Upper lobe of left lung (tissue), 6 donors: ENCODE results near the gene CD14. TPM values are rescaled to one million over a fixed set of nuclear protein-coding genes. Genes with fewer than 3 reads are reported as not detected.

ENCODE experiments used
- ATAC-seq, 2 donors: fragments of 200-7000 bp; cut with Tn5 transposase; one replicate each; pipeline ENCODE4 v1.9.1; 2022; ENCODE audit warnings: mild to moderate bottlenecking in 2 of 2, moderate library complexity in 2 of 2; ENCODE audit not compliant: low FRiP score in 2 of 2
- DNase-seq, 2 donors: peaks; one replicate each; pipeline ENCODE4 v3.0.0-alpha.2; 2019 to 2020
- H3K27ac ChIP-seq, 4 donors: fragments of 200-600 bp; sonication (generic); one replicate each; pipeline ENCODE4 v1.5.1; 2016 to 2019
- H3K27me3 ChIP-seq, 4 donors: fragments of 200-600 bp; sonication (generic); one replicate each; pipeline ENCODE4 v1.5.1; 2017 to 2019
- H3K36me3 ChIP-seq, 4 donors: fragments of 200-600 bp; sonication (generic); one replicate each; pipeline ENCODE4 v1.5.1; 2016 to 2019
- H3K4me1 ChIP-seq, 4 donors: fragments of 200-600 bp; sonication (generic); one replicate each; pipeline ENCODE4 v1.5.1; 2018 to 2019
- H3K4me3 ChIP-seq, 4 donors: fragments of 200-600 bp; sonication (generic); one replicate each; pipeline ENCODE4 v1.5.1; 2017 to 2019; ENCODE audit warnings: mild to moderate bottlenecking in 2 of 4, moderate library complexity in 1 of 4
- H3K9me3 ChIP-seq, 4 donors: fragments of 200-600 bp; sonication (generic); one replicate each; pipeline ENCODE4 v1.5.1; 2018 to 2019
- EP300 ChIP-seq, 4 donors: sonication (generic); formaldehyde crosslinking; IDR thresholded peaks; one replicate each; pipeline ENCODE4 v1.5.1; 2017; ENCODE audit warnings: antibody characterized with exemption in 4 of 4, control low read depth in 2 of 4
- POLR2A ChIP-seq, 4 donors: fragments of 450-650 bp; IDR thresholded peaks; one replicate each; pipeline ENCODE4 v1.5.1; 2016 to 2017; ENCODE audit warnings: antibody characterized with exemption in 4 of 4, mild to moderate bottlenecking in 2 of 4
- POLR2AphosphoS5 ChIP-seq, 2 donors: sonication (generic); formaldehyde crosslinking; IDR thresholded peaks; one replicate each; pipeline ENCODE4 v1.5.1; 2017; ENCODE audit warnings: antibody characterized with exemption in 2 of 2
- WGBS, 2 donors: methylation state at CpG; one replicate each; pipeline ENCODE4 v1.1.5; 2017 to 2018; 5-methylcytosine and 5-hydroxymethylcytosine counted together
- total RNA-seq, 6 donors: library from RNA; depleted of rRNA in 4 of 6; stranded (reverse); fragments of >200 nt in 4 of 6; gene quantifications; one replicate each; pipeline versions ENCODE4 v1.1.0 to v1.2.1, GENCODE V29; 2016 to 2021
- TF ChIP-seq, protein P1 (sequence below), 6 experiments: fragments of 450-650 bp in 4 of 6; fragments of 200-600 bp in 2 of 6; sonication (generic) in 2 of 6; IDR thresholded peaks; one replicate each; pipeline ENCODE4 v1.5.1; 2016 to 2019; ENCODE audit warnings: antibody characterized with exemption in 6 of 6
- donor health status: DM: no; HTN: no; CAD: no; lungs with moderate emphysema.
- donor health status: DM: no; HTN: yes; CAD: no; lungs with severe emphysema.

CD14 gene
- total RNA-seq, 6 donors from 2014 or later, result 27.3 to 195 (median 102) TPM

- Histone ChIP-seq H3K27ac (peak overlapping the region in 1 of 4 donors; percentile 75), H3K9me3 (no peaks in the 10 kb centered on the region), H3K4me3 (no peak overlapping the region), H3K27me3 (no peaks in the 10 kb centered on the region), H3K36me3 (no peaks in the 10 kb centered on the region), H3K4me1 (peaks cover 12 to 24% (median 16%) of the 10 kb centered on the region in 4 donors)
- TF ChIP-seq POLR2AphosphoS5 (IDR thresholded peaks at IDR 0.05) (no peak), POLR2A (IDR thresholded peaks at IDR 0.05) (no peak), EP300 (IDR thresholded peaks at IDR 0.05) (no peak)
- TF ChIP-seq, protein P1, sequence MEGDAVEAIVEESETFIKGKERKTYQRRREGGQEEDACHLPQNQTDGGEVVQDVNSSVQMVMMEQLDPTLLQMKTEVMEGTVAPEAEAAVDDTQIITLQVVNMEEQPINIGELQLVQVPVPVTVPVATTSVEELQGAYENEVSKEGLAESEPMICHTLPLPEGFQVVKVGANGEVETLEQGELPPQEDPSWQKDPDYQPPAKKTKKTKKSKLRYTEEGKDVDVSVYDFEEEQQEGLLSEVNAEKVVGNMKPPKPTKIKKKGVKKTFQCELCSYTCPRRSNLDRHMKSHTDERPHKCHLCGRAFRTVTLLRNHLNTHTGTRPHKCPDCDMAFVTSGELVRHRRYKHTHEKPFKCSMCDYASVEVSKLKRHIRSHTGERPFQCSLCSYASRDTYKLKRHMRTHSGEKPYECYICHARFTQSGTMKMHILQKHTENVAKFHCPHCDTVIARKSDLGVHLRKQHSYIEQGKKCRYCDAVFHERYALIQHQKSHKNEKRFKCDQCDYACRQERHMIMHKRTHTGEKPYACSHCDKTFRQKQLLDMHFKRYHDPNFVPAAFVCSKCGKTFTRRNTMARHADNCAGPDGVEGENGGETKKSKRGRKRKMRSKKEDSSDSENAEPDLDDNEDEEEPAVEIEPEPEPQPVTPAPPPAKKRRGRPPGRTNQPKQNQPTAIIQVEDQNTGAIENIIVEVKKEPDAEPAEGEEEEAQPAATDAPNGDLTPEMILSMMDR (IDR thresholded peaks at IDR 0.05), result no peak
- no peak for DNase-seq
- WGBS, 2 donors, result 92 to 100% methylated on average over 1 of the region's 1 CpG
- no peak for ATAC-seq
These were observed 45.5 kb downstream of the CD14 start for GRCh38 chr5:140587495-140587894.

Other genes with a start within 250 kb of the CD14 start
- 100 to 1,000 TPM in 5 of 6 donors, 10 to 100 TPM in 1; 97.0 to 338 (median 135) TPM for gene ANKHD1, start 231.3 kb downstream of the CD14 start, total RNA-seq
- gene EIF4EBP3, start 85.5 kb downstream of the CD14 start, total RNA-seq, result 10 to 100 TPM; 12.1 to 32.5 (median 21.0) TPM
- gene SRA1, start 75.7 kb downstream of the CD14 start, total RNA-seq, result 10 to 100 TPM; 23.1 to 31.6 (median 29.6) TPM
- 100 to 1,000 TPM in 1 of 6 donors, 10 to 100 TPM in 5; 14.1 to 127 (median 28.4) TPM for gene APBB3, start 68.6 kb downstream of the CD14 start, total RNA-seq
- 10 to 100 TPM; 30.4 to 92.3 (median 56.7) TPM for gene SLC35A4, start 68.3 kb downstream of the CD14 start, total RNA-seq
- gene TMCO6, start 6.3 kb upstream of the CD14 start, total RNA-seq, result 10 to 100 TPM; 11.8 to 99.7 (median 31.3) TPM
- 10 to 100 TPM; 26.2 to 59.6 (median 51.8) TPM for gene NDUFA2, start 14.5 kb upstream of the CD14 start, total RNA-seq
- gene IK, start 14.7 kb upstream of the CD14 start, total RNA-seq, result 100 to 1,000 TPM in 2 of 6 donors, 10 to 100 TPM in 4; 72.2 to 153 (median 83.5) TPM
- 10 to 100 TPM; 23.2 to 44.0 (median 24.5) TPM for gene WDR55, start 31.7 kb upstream of the CD14 start, total RNA-seq
- 1 to 10 TPM in 5 of 6 donors, under 1 TPM in 1; 0.92 to 3.6 (median 1.6) TPM for gene DND1, start 40.4 kb upstream of the CD14 start, total RNA-seq
- 10 to 100 TPM; 40.7 to 57.6 (median 44.6) TPM for gene HARS1, start 58.2 kb upstream of the CD14 start, total RNA-seq
- 100 to 1,000 TPM in 1 of 6 donors, 10 to 100 TPM in 5; 19.7 to 136 (median 24.2) TPM for gene HARS2, start 58.3 kb upstream of the CD14 start, total RNA-seq
- gene ZMAT2, start 67.3 kb upstream of the CD14 start, total RNA-seq, result 10 to 100 TPM; 18.5 to 49.9 (median 35.0) TPM
- under 1 TPM in 1 of 6 donors, not detected in 5; 0.13 TPM for gene PCDHA1, start 153.0 kb upstream of the CD14 start, total RNA-seq
- under 1 TPM in 3 of 6 donors, not detected in 3; 0.13 to 0.78 (median 0.30) TPM for gene PCDHA2, start 161.7 kb upstream of the CD14 start, total RNA-seq
- 1 to 10 TPM in 4 of 6 donors, under 1 TPM in 2; 0.61 to 1.6 (median 1.0) TPM for gene PCDHA3, start 167.9 kb upstream of the CD14 start, total RNA-seq
- gene PCDHA4, start 173.9 kb upstream of the CD14 start, total RNA-seq, result 1 to 10 TPM; 1.4 to 4.2 (median 2.0) TPM
- gene PCDHA5, start 188.4 kb upstream of the CD14 start, total RNA-seq, result 1 to 10 TPM in 3 of 6 donors, under 1 TPM in 3; 0.15 to 1.4 (median 0.72) TPM
- gene PCDHA6, start 194.8 kb upstream of the CD14 start, total RNA-seq, result 1 to 10 TPM in 2 of 6 donors, under 1 TPM in 4; 0.44 to 2.1 (median 0.63) TPM
- gene PCDHA7, start 201.1 kb upstream of the CD14 start, total RNA-seq, result 1 to 10 TPM in 1 of 6 donors, under 1 TPM in 5; 0.46 to 3.1 (median 0.57) TPM
- gene PCDHA8, start 208.0 kb upstream of the CD14 start, total RNA-seq, result 1 to 10 TPM in 2 of 6 donors, under 1 TPM in 4; 0.23 to 2.1 (median 0.55) TPM
- 1 to 10 TPM in 2 of 6 donors, under 1 TPM in 4; 0.11 to 1.2 (median 0.28) TPM for gene PCDHA9, start 215.2 kb upstream of the CD14 start, total RNA-seq
- gene PCDHA10, start 222.7 kb upstream of the CD14 start, total RNA-seq, result 1 to 10 TPM in 5 of 6 donors, under 1 TPM in 1; 0.30 to 7.6 (median 2.2) TPM
- 1 to 10 TPM in 4 of 6 donors, under 1 TPM in 2; 0.61 to 5.2 (median 1.9) TPM for gene PCDHA11, start 235.8 kb upstream of the CD14 start, total RNA-seq
- 10 to 100 TPM in 2 of 6 donors, 1 to 10 TPM in 4; 3.3 to 12.1 (median 7.3) TPM for gene PCDHA12, start 242.1 kb upstream of the CD14 start, total RNA-seq
- 1 to 10 TPM in 4 of 6 donors, under 1 TPM in 2; 0.44 to 5.2 (median 1.2) TPM for gene PCDHA13, start 248.9 kb upstream of the CD14 start, total RNA-seq